Motor neuron (in vitro differentiated cells): ENCODE data around the gene NR2F2. TPM values are rescaled to one million over a fixed set of nuclear protein-coding genes. Genes with fewer than 3 reads are reported as not detected.

Experiments used
- ATAC-seq, 8 experiments: fragments of 200-7000 bp; cut with Tn5 transposase; replicated peaks in 6 of 8; 2 replicates each; pipeline ENCODE4 v1.8.0; 2021; ENCODE audit warnings: mild to moderate bottlenecking in 8 of 8, moderate library complexity in 8 of 8
- H3K27ac ChIP-seq, 2 donors: fragments of 250-450 bp; sonication (Bioruptor Pico); 2 replicates each; pipeline ENCODE4 v1.9.0; 2021; ENCODE audit warnings: antibody characterized with exemption in 2 of 2, mild to moderate bottlenecking in 2 of 2, moderate library complexity in 1 of 2
- H3K4me1 ChIP-seq, 2 donors: fragments of 250-450 bp; sonication (Bioruptor Pico); replicated peaks in 1 of 2; 2 replicates each; pipeline ENCODE4 v1.6.1; 2021; ENCODE audit warnings: antibody characterized with exemption in 2 of 2, mild to moderate bottlenecking in 2 of 2, moderate library complexity in 1 of 2
- H3K4me3 ChIP-seq, 5 donors: fragments of 250-450 bp; sonication (Bioruptor Pico); 2 replicates each; pipeline ENCODE4 v1.9.0; 2021; ENCODE audit warnings: antibody characterized with exemption in 5 of 5, mild to moderate bottlenecking in 5 of 5, moderate library complexity in 4 of 5
- WGBS, 10 experiments: fragments of 450-650 bp; shearing (Covaris generic); methylation state at CpG; one replicate each; pipeline ENCODE4 v1.0.0; 2022; 5-methylcytosine and 5-hydroxymethylcytosine counted together
- in situ Hi-C, 9 experiments: fragments of 400-800 bp; cut with MboI; loops; one replicate each; pipeline ENCODE4 v1.15.0; 2021; ENCODE audit warnings: low sequenced_read_pairs in 9 of 9, low pct_unique_long_range_greater_than_20kb in 2 of 9; ENCODE audit not compliant: unreplicated experiment in 9 of 9
- total RNA-seq, 8 experiments: library from RNA; unstranded; fragments of 300-600 nt; gene quantifications; 2 replicates each; pipeline versions ENCODE4 v1.2.3 to v1.2.4, GENCODE V29; 2022

The NR2F2 gene
- total RNA-seq, 8 experiments from 2014 or later, result 7.5 to 28.9 (median 17.4) TPM

GRCh38 chr15:96342406-96343112, 12.1 kb downstream of the NR2F2 start:
- ATAC-seq, result no peak
- in situ Hi-C loops, result loop anchor here in 7 of 9 experiments (25.0 kb wide), 4 partner anchors 1080 to 1680 kb away; no protein-coding TSS in a partner anchor
- Histone ChIP-seq H3K4me3 (peak overlapping the region; percentile 39 to 92 (median 49)), H3K27ac (no peak overlapping the region), H3K4me1 (peaks cover 47 to 68% of the 10 kb centered on the region in 2 donors)
- 0 to 93% (median 27%) methylated on average over 1 to 9 of the region's 16 CpGs for WGBS, 10 experiments

DNA sequence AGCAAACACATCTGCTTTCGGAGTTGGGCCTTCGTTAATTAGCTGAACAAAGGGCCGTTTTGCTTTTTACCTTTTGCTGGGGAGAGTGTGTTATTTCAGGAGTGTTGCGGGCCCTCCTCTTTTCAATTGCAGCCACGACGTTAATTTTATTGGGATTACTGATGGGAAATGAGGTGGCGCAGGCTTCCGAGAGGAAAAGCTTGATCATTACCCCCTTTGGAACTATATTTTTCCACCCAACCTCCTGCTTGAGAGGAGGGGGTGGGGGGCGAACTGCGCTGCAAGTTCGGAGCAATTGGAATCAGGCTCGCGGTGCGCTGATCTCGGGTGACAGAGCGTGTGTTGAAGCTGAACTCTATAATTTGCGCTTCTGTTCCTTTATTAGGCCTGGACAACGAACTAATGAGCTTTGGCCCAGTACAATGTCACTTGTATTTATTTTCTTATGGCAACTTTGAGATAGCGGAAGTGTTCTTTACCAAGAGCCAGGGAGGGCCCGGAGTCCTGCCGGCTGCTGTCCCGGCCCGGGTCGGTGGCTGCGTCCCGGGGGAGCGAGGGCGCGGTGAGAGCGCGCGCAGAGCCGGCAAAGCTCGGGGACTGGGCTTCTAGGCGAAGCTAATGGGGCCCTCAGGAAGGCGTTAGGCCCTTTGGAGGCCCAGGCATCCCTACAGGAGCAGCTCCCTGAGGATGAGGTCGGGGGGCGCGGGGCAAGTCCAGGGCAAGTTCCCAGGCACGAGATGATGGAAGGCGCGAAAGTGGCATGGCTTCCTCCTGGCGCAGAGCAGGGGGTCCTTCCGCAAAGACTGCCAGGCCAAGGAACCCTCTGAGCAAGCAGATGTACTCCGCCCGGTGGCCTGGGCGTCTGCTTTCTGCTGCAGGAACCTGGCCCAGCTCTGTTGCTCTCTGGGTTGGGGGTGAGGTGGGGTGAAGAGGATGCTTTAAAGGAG, 12.9 kb downstream of the NR2F2 start:
- Histone ChIP-seq H3K4me1 (peaks cover 54 to 72% of the 10 kb centered on the region in 2 donors), H3K27ac (peak overlapping the region in 1 of 2 donors; percentile 13), H3K4me3 (peak overlapping the region; percentile 39 to 92 (median 49))
- WGBS, 10 experiments, result 11 to 100% (median 38%) methylated on average over 3 to 16 of the region's 47 CpGs; no CpG with 5 or more reads in 1 of the 10 experiments
- in situ Hi-C loops, result loop anchor here in 7 of 9 experiments (25.0 kb wide), 4 partner anchors 1081 to 1681 kb away; no protein-coding TSS in a partner anchor
- ATAC-seq, result no peak

DNA sequence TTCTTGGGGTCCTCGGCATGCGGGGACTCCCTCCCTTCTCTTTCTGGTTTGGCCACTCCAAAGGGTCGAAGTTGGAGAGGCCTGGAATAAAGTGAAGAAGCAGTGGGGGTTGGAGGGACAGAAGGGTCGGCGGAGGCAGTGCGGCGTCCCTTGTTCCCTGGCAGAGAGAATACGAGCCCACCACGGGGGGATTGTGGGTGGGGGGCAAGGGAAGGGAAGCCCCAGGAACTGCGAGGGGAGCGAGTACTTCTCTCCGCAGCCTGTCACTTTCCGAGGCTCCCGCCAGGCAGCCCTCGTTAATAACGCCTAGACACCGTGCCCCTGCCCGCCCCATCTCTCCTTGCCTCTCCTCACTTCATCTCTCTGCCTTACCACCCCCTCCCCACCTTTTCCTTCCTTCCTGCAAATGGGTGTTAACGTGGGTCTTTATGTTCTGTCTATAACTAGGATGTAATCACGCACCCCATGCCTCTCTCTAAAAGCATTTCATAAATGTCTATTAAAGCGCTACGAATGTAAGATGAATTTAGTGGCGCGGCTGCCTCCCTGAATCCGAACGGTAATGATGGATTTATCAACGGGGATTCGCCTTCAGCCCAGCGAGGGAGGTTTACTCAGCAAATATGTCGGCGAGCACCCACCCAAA, 13.7 kb downstream of the NR2F2 start:
- in situ Hi-C loops, result loop anchor here in 7 of 9 experiments (25.0 kb wide), 4 partner anchors 1082 to 1682 kb away; no protein-coding TSS in a partner anchor
- Histone ChIP-seq H3K4me3 (peak overlapping the region in 2 of 5 donors; percentile 49 to 92), H3K4me1 (peaks cover 62 to 75% of the 10 kb centered on the region in 2 donors), H3K27ac (peak overlapping the region in 1 of 2 donors; percentile 27)
- no peak for ATAC-seq
- 25 to 100% (median 95%) methylated on average over 5 to 9 of the region's 31 CpGs; no CpG with 5 or more reads in 7 of the 10 experiments for WGBS, 10 experiments

GRCh38 chr15:96344706-96345559, 14.4 kb downstream of the NR2F2 start:
- peaks cover 69 to 77% of the 10 kb centered on the region in 2 donors for H3K4me1 ChIP-seq
- in situ Hi-C loops, result loop anchor here in 7 of 9 experiments (25.0 kb wide), 4 partner anchors 1083 to 1683 kb away; no protein-coding TSS in a partner anchor

DNA sequence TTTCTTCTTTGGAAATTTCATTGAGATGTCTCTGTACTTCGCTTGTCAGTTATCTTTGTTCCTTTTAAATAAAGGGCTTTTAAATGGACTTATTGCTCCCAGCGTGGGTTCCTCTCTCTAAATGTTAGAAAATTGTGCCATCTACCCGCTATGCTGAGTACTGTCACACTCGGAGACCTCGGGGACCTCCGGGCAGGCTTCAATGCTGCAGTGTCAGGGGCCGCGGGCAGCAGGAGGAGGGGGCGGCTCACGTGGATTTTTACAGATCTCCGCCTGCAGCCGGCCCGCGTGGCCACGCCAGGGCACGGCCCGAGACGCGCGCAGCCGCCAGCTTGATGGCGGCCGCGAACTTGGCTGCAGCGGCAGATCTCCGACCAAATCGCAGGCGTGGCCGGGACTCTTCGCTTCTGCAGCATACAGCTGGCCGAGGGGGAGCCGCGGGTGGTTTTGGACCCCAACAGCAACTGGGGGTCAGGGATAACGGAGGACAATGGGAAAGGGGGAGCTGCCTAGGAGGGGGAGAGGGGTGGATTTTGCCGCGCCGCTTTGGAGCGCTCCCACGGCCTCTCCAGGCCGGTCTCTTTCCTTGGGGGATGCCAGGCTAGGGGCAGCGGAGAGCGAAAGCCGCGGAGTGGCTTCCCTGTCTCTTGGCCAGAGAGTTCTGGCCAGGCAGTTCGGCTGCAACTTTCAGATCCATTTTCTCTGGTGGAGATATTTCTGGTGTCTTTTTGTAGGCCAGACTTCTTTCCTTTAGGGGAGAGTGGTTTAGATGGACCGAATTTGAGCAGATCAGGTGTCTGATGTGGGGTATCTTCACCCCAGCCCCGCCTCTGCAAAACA, 15.3 kb downstream of the NR2F2 start:
- Histone ChIP-seq H3K27ac (peak overlapping the region in 1 of 2 donors; percentile 52), H3K4me3 (peak overlapping the region; percentile 18 to 92 (median 42)), H3K4me1 (peaks cover 72 to 86% of the 10 kb centered on the region in 2 donors)
- peak; percentile 70 to 84 (median 80) for ATAC-seq
- in situ Hi-C loops, result loop anchor here in 7 of 9 experiments (25.0 kb wide), 4 partner anchors 1083 to 1683 kb away; no protein-coding TSS in a partner anchor
- whole genome bisulfite sequencing, 10 experiments, result 3 to 55% (median 18%) methylated on average over 1 to 10 of the region's 47 CpGs; no CpG with 5 or more reads in 2 of the 10 experiments

More at GRCh38 chr15:96344706-96345559, 14.4 kb downstream of the NR2F2 start:
- H3K27ac ChIP-seq, result peak overlapping the region in 1 of 2 donors; percentile 27
- ATAC-seq, result peak in 1 of 8 experiments; percentile 1
- H3K4me3 ChIP-seq, result peak overlapping the region; percentile 18 to 92 (median 42)
- 0 to 63% (median 28%) methylated on average over 1 to 11 of the region's 22 CpGs; no CpG with 5 or more reads in 2 of the 10 experiments for WGBS, 10 experiments

DNA sequence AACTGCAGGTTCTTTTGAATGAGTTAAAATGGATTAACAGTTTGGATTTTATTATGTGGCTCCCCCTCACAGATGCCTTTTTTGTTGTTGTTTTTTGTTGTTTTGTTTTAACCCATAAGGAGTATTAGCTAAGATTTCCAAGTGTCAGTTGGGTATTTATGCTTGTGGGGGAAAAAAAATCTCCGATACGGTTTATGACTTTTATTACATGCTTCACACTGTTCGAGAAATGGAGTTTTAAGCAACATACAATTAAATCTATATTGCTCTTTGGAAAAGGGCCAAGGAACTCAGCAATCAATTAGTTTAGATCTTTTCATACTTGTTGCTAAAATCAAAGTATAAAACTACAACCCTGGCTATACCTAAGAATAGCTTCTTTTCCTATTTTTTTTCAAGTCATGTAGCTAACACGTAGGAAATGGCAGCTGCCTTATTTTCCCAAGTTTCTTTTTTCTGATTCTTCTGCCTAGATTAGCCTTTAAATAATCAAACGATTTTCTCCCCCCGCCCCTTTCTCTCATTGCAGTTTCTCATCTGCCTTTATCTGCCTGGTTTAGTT, 16.0 kb downstream of the NR2F2 start:
- in situ Hi-C loops, result loop anchor here in 7 of 9 experiments (25.0 kb wide), 4 partner anchors 1084 to 1684 kb away; no protein-coding TSS in a partner anchor
- Histone ChIP-seq H3K4me3 (peak overlapping the region in 4 of 5 donors; percentile 24 to 92 (median 44)), H3K4me1 (peaks cover 79 to 93% of the 10 kb centered on the region in 2 donors), H3K27ac (no peak overlapping the region)
- ATAC-seq, result no peak
- WGBS, 10 experiments, result 32 to 93% (median 56%) methylated on average over 2 to 6 of the region's 6 CpGs

- ATAC-seq, result peak in 5 of 8 experiments; percentile 7 to 45 (median 40)
- Histone ChIP-seq H3K4me3 (peak overlapping the region; percentile 12 to 92 (median 22)), H3K27ac (peak overlapping the region; percentile 9 to 26), H3K4me1 (peaks cover 84 to 94% of the 10 kb centered on the region in 2 donors)
- in situ Hi-C loops, result loop anchor here in 7 of 9 experiments (25.0 kb wide), 4 partner anchors 1085 to 1685 kb away; no protein-coding TSS in a partner anchor
- 0 to 100% (median 29%) methylated on average over 1 to 21 of the region's 39 CpGs; no CpG with 5 or more reads in 1 of the 10 experiments for WGBS, 10 experiments
These were observed 16.9 kb downstream of the NR2F2 start for GRCh38 chr15:96347181-96348111.

- no peak for ATAC-seq
- WGBS, 10 experiments, result 10 to 96% (median 37%) methylated on average over 3 to 7 of the region's 13 CpGs; no CpG with 5 or more reads in 1 of the 10 experiments
- Histone ChIP-seq H3K4me1 (peaks cover 77 to 94% of the 10 kb centered on the region in 2 donors), H3K4me3 (no peak overlapping the region), H3K27ac (no peak overlapping the region)
- in situ Hi-C loops, result loop anchor here in 7 of 9 experiments (25.0 kb wide), 4 partner anchors 1086 to 1686 kb away; no protein-coding TSS in a partner anchor
These were observed 17.9 kb downstream of the NR2F2 start for GRCh38 chr15:96348112-96349027.
